Cardiac septum (tissue), 1 donor: ENCODE data around the gene PSMA2. TPM values are rescaled to one million over a fixed set of nuclear protein-coding genes. Genes with fewer than 3 reads are reported as not detected.

ENCODE experiments used
- DNase-seq: peaks from one replicate; pipeline ENCODE4 v3.0.0-alpha.2; 2020; ENCODE audit warnings: low spot score
- intact Hi-C: fragments of 100-400 bp; cut with DNase I; formaldehyde crosslinking; loops from one replicate; pipeline ENCODE4 v1.14.0; 2022
- long read RNA-seq: library from polyadenylated mRNA; unstranded; transcript quantifications from one replicate; pipeline ENCODE4 v2.0.0, GENCODE V29; 2021
- total RNA-seq: library from RNA; stranded (reverse); fragmentation: NEBNext Ultra II Directional; extraction: Animal tissue kit (Norgen Biotek cat#: 25700); gene quantifications from one replicate; pipeline ENCODE4 v1.2.1, GENCODE V29; 2021
- donor health status: DM: no; HTN: no; CAD: no.

PSMA2 gene
- 64.8 TPM for total RNA-seq
- long read RNA-seq, transcript PSMA2-201 (8 exons, 1,487 nt): major isoform, 259 of 262 reads
- long read RNA-seq, partial matches to known transcripts: 1 of 262 reads
- long read RNA-seq, other reads (novel, unspliced or antisense): 1 of 262 reads

GRCh38 chr7:42931834-42932651, at the start of gene PSMA2, which contains the start of gene MRPL32:
PSMA2 (minus strand) TSS chr7:42932174; CDS start chr7:42932158, 16 bp downstream.
MRPL32 (plus strand) TSS chr7:42932376; CDS start chr7:42932387, 11 bp downstream.
- intact Hi-C loops: loop anchor here (2.0 to 5.0 kb wide), 2 partner anchors 19 to 40 kb away; partner anchors contain the start of gene C7orf25
- peak; percentile 98 for DNase-seq

GRCh38 chr7:42981601-42982000, 49.6 kb upstream of the PSMA2 start:
- no peak for DNase-seq
- intact Hi-C loops: no loop called here

GRCh38 chr7:42980514-42980913, 48.5 kb upstream of the PSMA2 start:
- intact Hi-C loops: no loop called here

DNA sequence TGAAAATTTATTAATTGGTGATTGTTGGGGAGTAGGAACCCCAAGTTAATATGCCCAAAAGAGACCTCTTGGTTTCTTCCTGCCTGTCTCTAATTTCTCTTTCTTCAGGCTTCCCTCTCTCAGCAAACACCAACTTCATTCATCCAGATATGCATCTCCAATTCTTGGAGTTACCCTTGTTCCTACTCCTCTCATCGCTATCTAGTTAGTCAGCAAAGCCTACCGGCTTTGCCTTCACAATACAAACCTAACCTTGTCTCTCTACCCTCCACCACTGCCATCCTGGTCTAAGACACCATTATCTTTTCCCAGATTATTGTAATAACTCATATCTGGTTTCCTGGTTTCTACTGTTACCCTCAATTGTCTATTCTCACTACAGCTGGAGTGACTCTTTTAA, 48.1 kb upstream of the PSMA2 start:
- intact Hi-C loops: no loop called here

More at GRCh38 chr7:42980514-42980913, 48.5 kb upstream of the PSMA2 start:
- DNase-seq: no peak

GRCh38 chr7:42978496-42978895, 46.5 kb upstream of the PSMA2 start:
- intact Hi-C loops: no loop called here
- DNase-seq: no peak

More for the DNA sequence above, 48.1 kb upstream of the PSMA2 start:
- DNase-seq: no peak

- intact Hi-C loops: no loop called here
- DNase-seq: no peak
Measured at GRCh38 chr7:42976371-42976770, 44.4 kb upstream of the PSMA2 start.

DNA sequence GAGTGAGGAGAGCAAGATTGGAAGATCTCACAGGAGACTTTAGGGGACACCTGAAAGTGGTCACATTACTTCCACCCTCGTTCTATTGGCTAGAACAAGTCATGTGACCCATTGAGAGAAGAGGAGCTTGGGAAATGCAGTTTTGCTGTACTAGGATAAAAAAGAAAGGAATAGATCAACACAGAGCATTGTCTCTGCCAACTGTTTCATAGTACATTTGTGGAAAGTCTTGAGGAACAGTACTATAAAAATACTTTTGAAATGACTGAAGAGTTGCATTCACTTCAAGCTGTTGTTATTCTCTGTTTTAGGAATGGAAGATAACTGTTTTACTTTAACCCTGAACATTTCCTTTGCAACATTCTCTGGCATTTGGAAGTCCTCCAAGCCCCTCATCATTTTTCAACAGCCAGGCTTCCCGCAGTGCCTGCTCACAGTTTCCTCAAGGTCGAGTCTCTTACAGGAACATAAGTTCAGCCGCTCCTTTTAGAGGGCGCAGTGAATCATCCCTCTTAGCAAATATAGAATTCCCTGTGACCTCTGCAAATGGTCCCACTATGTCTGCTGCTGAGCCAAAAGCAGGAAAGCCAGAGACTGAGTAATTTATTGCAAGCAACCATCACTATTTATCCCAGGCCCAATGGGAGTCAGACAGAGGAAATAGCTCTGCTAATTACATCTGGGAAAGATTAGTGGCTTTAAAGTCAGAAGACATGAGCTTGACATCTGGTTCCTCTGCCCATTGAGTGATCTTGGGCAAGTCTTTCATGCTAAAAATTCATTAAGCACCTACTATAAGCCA, 40.9 kb upstream of the PSMA2 start:
- no peak for DNase-seq
- intact Hi-C loops: loop anchor here (5.0 kb wide), 1 partner anchor 41 kb away; the partner anchor contains the start of genes MRPL32 and PSMA2

DNA sequence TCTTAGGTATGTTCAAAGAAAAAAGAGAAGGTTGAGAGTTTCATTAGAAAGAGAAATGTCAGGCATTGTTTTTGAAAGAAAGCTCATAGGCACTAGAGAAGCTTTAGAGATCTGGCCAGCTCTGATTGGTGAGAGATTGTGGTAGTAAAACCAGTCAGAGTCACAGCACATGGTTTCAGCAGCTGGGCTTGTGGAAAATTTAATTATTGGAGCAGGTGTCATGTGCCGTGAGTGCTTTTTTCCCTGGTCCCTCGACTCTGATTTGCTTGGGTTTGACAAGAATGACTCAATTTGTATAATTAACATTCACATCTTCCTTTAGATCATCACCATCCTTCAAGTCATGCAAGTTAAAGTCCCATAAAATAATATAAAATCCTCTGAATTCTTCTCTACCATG, 35.4 kb upstream of the PSMA2 start:
- DNase-seq: no peak
- intact Hi-C loops: no loop called here

GRCh38 chr7:42964849-42965805, 33.2 kb upstream of the PSMA2 start:
- no peak for DNase-seq
- intact Hi-C loops: no loop called here

DNA sequence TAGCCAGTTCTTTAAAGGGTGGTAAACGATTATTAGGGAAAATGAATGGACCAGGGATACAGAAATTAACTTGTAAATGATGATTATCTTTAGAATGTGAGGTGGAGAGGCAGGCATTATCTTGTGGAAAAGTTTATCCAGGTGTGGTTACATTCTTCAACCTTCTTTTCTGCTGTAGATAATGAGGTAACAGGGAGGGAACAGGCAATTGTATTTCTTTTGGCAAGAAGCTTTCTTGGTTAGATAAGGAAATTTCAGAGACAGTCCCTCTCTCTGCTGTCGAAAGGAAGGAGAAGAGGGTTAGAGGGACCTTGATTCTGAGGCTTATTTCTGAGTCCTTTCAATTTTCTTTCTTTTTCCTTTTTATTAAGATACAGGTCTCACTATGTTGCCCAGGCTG, 32.3 kb upstream of the PSMA2 start:
- no peak for DNase-seq
- intact Hi-C loops: no loop called here

GRCh38 chr7:42961170-42961569, 29.2 kb upstream of the PSMA2 start:
- DNase-seq: no peak
- intact Hi-C loops: no loop called here

DNA sequence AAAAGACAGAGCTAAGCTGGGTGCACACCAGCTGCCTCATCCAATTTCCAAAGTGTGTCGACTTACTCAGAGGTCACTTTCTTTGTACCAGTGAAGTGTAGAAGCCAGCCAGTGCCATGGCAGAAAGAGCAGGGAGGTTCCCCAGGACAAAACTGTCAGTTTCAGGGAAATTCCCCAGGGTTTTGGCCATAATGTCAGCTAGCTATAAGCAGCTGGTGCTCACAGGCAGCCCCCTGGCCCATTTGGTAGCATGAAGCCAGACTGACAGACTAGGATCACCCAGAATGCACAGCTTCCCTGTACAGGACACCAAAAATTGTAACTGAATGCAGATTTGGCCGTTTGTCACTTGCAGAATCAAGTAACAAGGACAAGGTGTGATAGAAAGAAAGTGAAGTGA, 28.8 kb upstream of the PSMA2 start:
- DNase-seq: no peak
- intact Hi-C loops: no loop called here

DNA sequence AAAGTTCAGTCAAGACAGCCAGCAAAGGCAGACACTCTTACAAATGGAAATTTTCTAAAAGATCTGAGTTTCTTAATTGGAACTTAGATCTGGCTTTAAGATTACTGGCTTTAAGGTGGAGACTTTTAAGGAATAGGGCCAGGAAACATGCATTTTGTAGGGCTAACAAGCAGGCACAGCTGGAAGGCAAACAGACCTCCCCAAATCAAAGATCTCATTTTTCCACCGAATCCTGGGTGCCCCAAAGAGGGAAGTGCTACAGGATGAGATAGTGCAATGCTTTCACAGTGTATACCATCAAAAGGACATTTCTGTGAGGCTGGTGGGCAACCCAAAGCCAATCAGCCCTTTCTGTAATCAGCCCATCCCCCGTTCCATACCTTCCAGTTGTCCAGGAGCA, 27.6 kb upstream of the PSMA2 start:
- no peak for DNase-seq
- intact Hi-C loops: no loop called here

GRCh38 chr7:42956062-42956461, 24.1 kb upstream of the PSMA2 start:
- DNase-seq: no peak
- intact Hi-C loops: no loop called here

- intact Hi-C loops: no loop called here
- DNase-seq: no peak
Measured at GRCh38 chr7:42953994-42954393, 22.0 kb upstream of the PSMA2 start.

DNA sequence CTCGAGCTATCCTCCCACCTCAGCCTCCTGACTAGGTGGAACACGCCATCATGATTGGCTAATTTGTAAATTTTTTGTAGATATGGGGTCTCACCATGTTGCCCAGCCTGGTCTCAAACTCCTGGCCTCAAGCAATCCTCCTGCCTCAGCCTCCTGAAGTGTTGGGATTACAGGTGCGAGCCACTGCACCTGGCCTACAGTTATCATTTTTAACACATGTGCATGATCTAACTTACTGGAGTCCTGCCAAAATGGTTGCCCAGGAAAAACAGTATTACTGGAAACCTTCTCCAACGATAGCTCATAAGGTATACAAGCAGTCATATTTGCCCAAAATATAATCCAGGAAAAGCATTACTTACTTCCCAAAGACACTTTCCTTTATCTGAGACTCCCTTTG, 20.4 kb upstream of the PSMA2 start:
- intact Hi-C loops: no loop called here

DNA sequence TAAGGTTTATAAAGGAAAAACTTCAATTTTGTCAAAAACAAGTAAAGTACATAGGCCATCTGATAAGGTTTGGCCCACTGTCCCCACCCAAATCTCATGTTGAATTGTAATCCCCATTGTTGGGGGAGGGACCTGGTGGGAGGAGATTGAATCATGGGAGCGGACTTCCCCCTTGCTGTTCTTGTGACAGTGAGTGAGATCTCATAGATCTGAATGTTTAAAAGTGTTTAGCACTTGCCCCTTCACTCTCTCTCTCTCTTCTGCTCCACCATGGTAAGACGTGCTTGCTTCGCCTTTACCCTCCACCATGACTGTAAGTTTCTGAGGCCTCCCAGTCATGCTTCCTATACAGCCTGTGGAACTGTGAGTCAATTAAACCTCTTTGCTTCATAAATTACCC, 18.4 kb upstream of the PSMA2 start:
- no peak for DNase-seq

More for the DNA sequence above, 20.4 kb upstream of the PSMA2 start:
- no peak for DNase-seq

GRCh38 chr7:42947521-42947920, 15.5 kb upstream of the PSMA2 start:
- no peak for DNase-seq
- intact Hi-C loops: loop anchor here (10.0 kb wide), 2 partner anchors 167 to 777 kb away; partner anchors contain the start of genes COA1 and HECW1

More for the DNA sequence above, 18.4 kb upstream of the PSMA2 start:
- intact Hi-C loops: no loop called here

GRCh38 chr7:42946627-42946950, 14.6 kb upstream of the PSMA2 start:
- DNase-seq: no peak
- intact Hi-C loops: loop anchor here (10.0 kb wide), 2 partner anchors 168 to 778 kb away; partner anchors contain the start of genes COA1 and HECW1
